ENCODE measurements around the gene SYNPO.
A peak's percentile ranks its signal among the peaks of the same experiment; 100 is the strongest.

The SYNPO gene

GRCh38 chr5:150641006-150641570 lies 628 bp downstream of the SYNPO start:
- no peak overlapping the region for H3K23ac ChIP-seq (ENCODE audit: low read length)
- H4K8ac ChIP-seq (ENCODE audit: low read depth, low read length) = peak overlapping the region; percentile 83
- H3K27me3 ChIP-seq (ENCODE audit: insufficient read depth, low read length) = no peaks in the 10 kb centered on the region
- peak overlapping the region; percentile 66 for H2BK12ac ChIP-seq (ENCODE audit: low read length)
- no CpG with 5 or more reads among the region's 9 CpGs for WGBS (ENCODE audit: extremely low coverage, insufficient coverage, insufficient read length)
- peaks cover 24% of the 10 kb centered on the region for H3K79me2 ChIP-seq (ENCODE audit: control insufficient read depth, insufficient read depth, low read length, poor library complexity)
- peak in 1 of 2 donors; percentile 29 for DNase-seq
- H3K36me3 ChIP-seq (ENCODE audit: control insufficient read depth in 1 of 2, insufficient read depth in 2 of 2, low read length in 2 of 2) = no peaks in the 10 kb centered on the region
- H3K27ac ChIP-seq (ENCODE audit: low read depth, low read length) = peak overlapping the region; percentile 92
- peak overlapping the region; percentile 20 for H2AFZ ChIP-seq (ENCODE audit: insufficient read depth, low read length, poor library complexity)
- no peaks in the 10 kb centered on the region for H3K9me3 ChIP-seq (ENCODE audit: insufficient read depth, low read depth, low read length)
- H3K4me1 ChIP-seq (ENCODE audit: control insufficient read depth in 1 of 2, insufficient read depth in 2 of 2, low read length in 2 of 2) = peaks cover 69 to 74% of the 10 kb centered on the region in 2 experiments
- peak overlapping the region; percentile 87 for H2AK5ac ChIP-seq (ENCODE audit: low read length)
- peak overlapping the region; percentile 50 for H3K4me2 ChIP-seq (ENCODE audit: low read length)
- peak overlapping the region; percentile 92 for H2BK5ac ChIP-seq (ENCODE audit: low read depth, low read length, poor library complexity)
- no peak overlapping the region for H3K9ac ChIP-seq (ENCODE audit: low read length)
- H2BK120ac ChIP-seq (ENCODE audit: insufficient read depth, low read length, poor library complexity) = peak overlapping the region; percentile 87
- H3K79me1 ChIP-seq (ENCODE audit: low read length) = peaks cover 73% of the 10 kb centered on the region
- H4K12ac ChIP-seq (ENCODE audit: low read depth, low read length) = peak overlapping the region; percentile 24
- H3K4me3 ChIP-seq (ENCODE audit: low read depth, low read length) = peak overlapping the region; percentile 45
- H3K4ac ChIP-seq (ENCODE audit: low read depth, low read length) = peak overlapping the region; percentile 85
- peak overlapping the region; percentile 89 for H3K18ac ChIP-seq (ENCODE audit: low read length)
- H4K91ac ChIP-seq (ENCODE audit: low read depth, low read length) = peak overlapping the region; percentile 96
- H3K14ac ChIP-seq (ENCODE audit: low read length) = peak overlapping the region; percentile 90

GRCh38 chr5:150641824-150642566 lies 1.5 kb downstream of the SYNPO start:
- Histone ChIP-seq H2BK5ac (ENCODE audit: low read depth, low read length, poor library complexity) (peak overlapping the region; percentile 92), H3K4me1 (ENCODE audit: control insufficient read depth in 1 of 2, insufficient read depth in 2 of 2, low read length in 2 of 2) (peaks cover 63 to 67% of the 10 kb centered on the region in 2 experiments), H3K4me3 (ENCODE audit: low read depth, low read length) (no peak overlapping the region), H3K18ac (ENCODE audit: low read length) (peak overlapping the region; percentile 78), H4K8ac (ENCODE audit: low read depth, low read length) (peak overlapping the region; percentile 52), H4K91ac (ENCODE audit: low read depth, low read length) (peak overlapping the region; percentile 96), H3K14ac (ENCODE audit: low read length) (peak overlapping the region; percentile 90), H2BK120ac (ENCODE audit: insufficient read depth, low read length, poor library complexity) (peak overlapping the region; percentile 87), H2AK5ac (ENCODE audit: low read length) (peak overlapping the region; percentile 94), H3K4ac (ENCODE audit: low read depth, low read length) (peak overlapping the region; percentile 85), H3K9me3 (ENCODE audit: insufficient read depth, low read depth, low read length) (no peaks in the 10 kb centered on the region), H4K12ac (ENCODE audit: low read depth, low read length) (peak overlapping the region; percentile 9), H3K27ac (ENCODE audit: low read depth, low read length) (peak overlapping the region; percentile 92), H3K27me3 (ENCODE audit: insufficient read depth, low read length) (no peaks in the 10 kb centered on the region), H2AFZ (ENCODE audit: insufficient read depth, low read length, poor library complexity) (peak overlapping the region; percentile 4), H3K79me1 (ENCODE audit: low read length) (peaks cover 67% of the 10 kb centered on the region), H3K36me3 (ENCODE audit: control insufficient read depth in 1 of 2, insufficient read depth in 2 of 2, low read length in 2 of 2) (no peaks in the 10 kb centered on the region), H3K9ac (ENCODE audit: low read length) (no peak overlapping the region), H3K4me2 (ENCODE audit: low read length) (peak overlapping the region; percentile 50), H3K23ac (ENCODE audit: low read length) (no peak overlapping the region), H2BK12ac (ENCODE audit: low read length) (peak overlapping the region; percentile 95), H3K79me2 (ENCODE audit: control insufficient read depth, insufficient read depth, low read length, poor library complexity) (peaks cover 24% of the 10 kb centered on the region)
- DNase-seq = peak in 1 of 2 donors; percentile 25
- WGBS (ENCODE audit: extremely low coverage, insufficient coverage, insufficient read length) = no CpG with 5 or more reads among the region's 5 CpGs

GRCh38 chr5:150642567-150642927 lies 2.1 kb downstream of the SYNPO start:
- Histone ChIP-seq H3K27ac (ENCODE audit: low read depth, low read length) (peak overlapping the region; percentile 92), H3K79me2 (ENCODE audit: control insufficient read depth, insufficient read depth, low read length, poor library complexity) (peaks cover 24% of the 10 kb centered on the region), H2BK5ac (ENCODE audit: low read depth, low read length, poor library complexity) (peak overlapping the region; percentile 92), H3K23ac (ENCODE audit: low read length) (no peak overlapping the region), H4K91ac (ENCODE audit: low read depth, low read length) (peak overlapping the region; percentile 96), H3K9me3 (ENCODE audit: insufficient read depth, low read depth, low read length) (no peaks in the 10 kb centered on the region), H3K27me3 (ENCODE audit: insufficient read depth, low read length) (no peaks in the 10 kb centered on the region), H3K14ac (ENCODE audit: low read length) (peak overlapping the region; percentile 90), H3K4me3 (ENCODE audit: low read depth, low read length) (no peak overlapping the region), H2AK5ac (ENCODE audit: low read length) (peak overlapping the region; percentile 94), H3K4me1 (ENCODE audit: control insufficient read depth in 1 of 2, insufficient read depth in 2 of 2, low read length in 2 of 2) (peaks cover 58 to 65% of the 10 kb centered on the region in 2 experiments), H2BK120ac (ENCODE audit: insufficient read depth, low read length, poor library complexity) (peak overlapping the region; percentile 87), H3K4ac (ENCODE audit: low read depth, low read length) (peak overlapping the region; percentile 24), H3K79me1 (ENCODE audit: low read length) (peaks cover 63% of the 10 kb centered on the region), H3K18ac (ENCODE audit: low read length) (peak overlapping the region; percentile 41), H2BK12ac (ENCODE audit: low read length) (peak overlapping the region; percentile 95), H4K8ac (ENCODE audit: low read depth, low read length) (peak overlapping the region; percentile 52), H3K36me3 (ENCODE audit: control insufficient read depth in 1 of 2, insufficient read depth in 2 of 2, low read length in 2 of 2) (no peaks in the 10 kb centered on the region), H3K9ac (ENCODE audit: low read length) (no peak overlapping the region), H3K4me2 (ENCODE audit: low read length) (peak overlapping the region; percentile 50), H4K12ac (ENCODE audit: low read depth, low read length) (peak overlapping the region; percentile 9), H2AFZ (ENCODE audit: insufficient read depth, low read length, poor library complexity) (peak overlapping the region; percentile 4)
- WGBS (ENCODE audit: extremely low coverage, insufficient coverage, insufficient read length) = no CpG with 5 or more reads among the region's 5 CpGs
- peak; percentile 85 to 87 for DNase-seq

GRCh38 chr5:150642991-150643710 lies 2.7 kb downstream of the SYNPO start:
- WGBS (ENCODE audit: extremely low coverage, insufficient coverage, insufficient read length) = no CpG with 5 or more reads among the region's 12 CpGs
- H3K4me3 ChIP-seq (ENCODE audit: low read depth, low read length) = no peak overlapping the region

More at GRCh38 chr5:150642991-150643710, 2.7 kb downstream of the SYNPO start:
- H3K14ac ChIP-seq (ENCODE audit: low read length) = peak overlapping the region; percentile 90
- peak overlapping the region; percentile 50 for H3K4me2 ChIP-seq (ENCODE audit: low read length)
- peaks cover 60% of the 10 kb centered on the region for H3K79me1 ChIP-seq (ENCODE audit: low read length)
- no peaks in the 10 kb centered on the region for H3K9me3 ChIP-seq (ENCODE audit: insufficient read depth, low read depth, low read length)
- no peak overlapping the region for H3K9ac ChIP-seq (ENCODE audit: low read length)
- peak overlapping the region; percentile 92 for H3K27ac ChIP-seq (ENCODE audit: low read depth, low read length)
- H3K79me2 ChIP-seq (ENCODE audit: control insufficient read depth, insufficient read depth, low read length, poor library complexity) = peaks cover 24% of the 10 kb centered on the region
- H4K8ac ChIP-seq (ENCODE audit: low read depth, low read length) = peak overlapping the region; percentile 52
- peak overlapping the region; percentile 96 for H4K91ac ChIP-seq (ENCODE audit: low read depth, low read length)
- H2BK5ac ChIP-seq (ENCODE audit: low read depth, low read length, poor library complexity) = peak overlapping the region; percentile 92
- H2BK12ac ChIP-seq (ENCODE audit: low read length) = peak overlapping the region; percentile 82
- peak; percentile 83 to 91 for DNase-seq
- H2AK5ac ChIP-seq (ENCODE audit: low read length) = peak overlapping the region; percentile 34
- H3K36me3 ChIP-seq (ENCODE audit: control insufficient read depth in 1 of 2, insufficient read depth in 2 of 2, low read length in 2 of 2) = peaks cover 5% of the 10 kb centered on the region in 2 experiments
- H2AFZ ChIP-seq (ENCODE audit: insufficient read depth, low read length, poor library complexity) = no peak overlapping the region
- no peak overlapping the region for H4K12ac ChIP-seq (ENCODE audit: low read depth, low read length)
- H2BK120ac ChIP-seq (ENCODE audit: insufficient read depth, low read length, poor library complexity) = peak overlapping the region; percentile 87
- H3K4me1 ChIP-seq (ENCODE audit: control insufficient read depth in 1 of 2, insufficient read depth in 2 of 2, low read length in 2 of 2) = peaks cover 56 to 66% of the 10 kb centered on the region in 2 experiments
- no peaks in the 10 kb centered on the region for H3K27me3 ChIP-seq (ENCODE audit: insufficient read depth, low read length)
- H3K23ac ChIP-seq (ENCODE audit: low read length) = no peak overlapping the region
- H3K18ac ChIP-seq (ENCODE audit: low read length) = peak overlapping the region; percentile 63
- peak overlapping the region; percentile 24 for H3K4ac ChIP-seq (ENCODE audit: low read depth, low read length)

Data from trophoblast cell (in vitro differentiated cells and primary cell).